ENCODE results near the gene UBA3.

Gene UBA3

GRCh38 chr3:69097407-69098086 is 17.4 kb upstream of the UBA3 start:
- H3K9ac ChIP-seq (ENCODE audit: low read depth, low read length, poor library complexity) = no peak overlapping the region
- H2BK15ac ChIP-seq (ENCODE audit: low read length) = no peak overlapping the region
- no peak overlapping the region for H2AK5ac ChIP-seq (ENCODE audit: low read depth, low read length)
- H2BK120ac ChIP-seq (ENCODE audit: low read depth, low read length) = no peak overlapping the region
- no peaks in the 10 kb centered on the region for H3K79me1 ChIP-seq (ENCODE audit: low read depth, low read length)
- no peak overlapping the region for H3K4me2 ChIP-seq (ENCODE audit: insufficient read depth, low read length, poor library complexity, severe bottlenecking)
- H4K8ac ChIP-seq (ENCODE audit: low read depth, low read length) = no peak overlapping the region
- H3K18ac ChIP-seq (ENCODE audit: low read length) = no peak overlapping the region
- peaks cover 0 to 5% of the 10 kb centered on the region in 2 donors for H3K4me1 ChIP-seq (ENCODE audit: control insufficient read depth in 2 of 2, insufficient read depth in 1 of 2, low read depth in 1 of 2, low read length in 2 of 2)
- WGBS, 2 donors (ENCODE audit: extremely low coverage in 2 of 2, insufficient read length in 2 of 2, insufficient replicate concordance in 1 of 2) = no CpG with 5 or more reads among the region's 9 CpGs
- H2AFZ ChIP-seq (ENCODE audit: low read length) = no peak overlapping the region
- DNase-seq (ENCODE audit: low spot score) = no peak
- H3K27ac ChIP-seq (replicated peaks; ENCODE audit: low read length) = no peak overlapping the region
- H3K9me3 ChIP-seq (replicated peaks in 1 of 2; ENCODE audit: control insufficient read depth in 2 of 2, insufficient read depth in 1 of 2, low read depth in 1 of 2, low read length in 2 of 2) = no peaks in the 10 kb centered on the region
- H3K4ac ChIP-seq (ENCODE audit: low read length) = no peak overlapping the region
- H4K91ac ChIP-seq (ENCODE audit: low read depth, low read length, poor library complexity) = no peak overlapping the region
- H3K23ac ChIP-seq (ENCODE audit: low read depth, low read length, poor library complexity) = no peak overlapping the region
- no peak overlapping the region for H3K14ac ChIP-seq (ENCODE audit: low read length)
- no peak overlapping the region for H3K4me3 ChIP-seq (ENCODE audit: low read length in 2 of 2)
- H3K27me3 ChIP-seq (ENCODE audit: control insufficient read depth in 3 of 3, insufficient read depth in 3 of 3, low read depth in 1 of 3, low read length in 3 of 3) = no peaks in the 10 kb centered on the region
- no peak overlapping the region for H2BK12ac ChIP-seq (ENCODE audit: low read length)
- peaks cover 4 to 20% of the 10 kb centered on the region in 2 donors for H3K36me3 ChIP-seq (replicated peaks in 1 of 2; ENCODE audit: control insufficient read depth in 2 of 2, insufficient read depth in 2 of 2, low read length in 2 of 2)
- no peak overlapping the region for H2BK5ac ChIP-seq (ENCODE audit: low read length)

- Histone ChIP-seq H2AK5ac (ENCODE audit: low read depth, low read length) (no peak overlapping the region), H2BK120ac (ENCODE audit: low read depth, low read length) (no peak overlapping the region), H3K9me3 (replicated peaks in 1 of 2; ENCODE audit: control insufficient read depth in 2 of 2, insufficient read depth in 1 of 2, low read depth in 1 of 2, low read length in 2 of 2) (no peaks in the 10 kb centered on the region), H3K9ac (ENCODE audit: low read depth, low read length, poor library complexity) (no peak overlapping the region), H3K79me1 (ENCODE audit: low read depth, low read length) (no peaks in the 10 kb centered on the region), H3K36me3 (replicated peaks in 1 of 2; ENCODE audit: control insufficient read depth in 2 of 2, insufficient read depth in 2 of 2, low read length in 2 of 2) (peaks cover 0 to 7% of the 10 kb centered on the region in 2 donors), H2BK15ac (ENCODE audit: low read length) (no peak overlapping the region), H4K8ac (ENCODE audit: low read depth, low read length) (no peak overlapping the region), H3K4me1 (ENCODE audit: control insufficient read depth in 2 of 2, insufficient read depth in 1 of 2, low read depth in 1 of 2, low read length in 2 of 2) (peaks cover 5 to 11% of the 10 kb centered on the region in 2 donors), H3K4me2 (ENCODE audit: insufficient read depth, low read length, poor library complexity, severe bottlenecking) (no peak overlapping the region), H2BK12ac (ENCODE audit: low read length) (no peak overlapping the region), H3K23ac (ENCODE audit: low read depth, low read length, poor library complexity) (no peak overlapping the region), H3K27me3 (ENCODE audit: control insufficient read depth in 3 of 3, insufficient read depth in 3 of 3, low read depth in 1 of 3, low read length in 3 of 3) (no peaks in the 10 kb centered on the region), H2AFZ (ENCODE audit: low read length) (no peak overlapping the region), H3K4ac (ENCODE audit: low read length) (no peak overlapping the region), H3K4me3 (ENCODE audit: low read length in 2 of 2) (no peak overlapping the region), H3K14ac (ENCODE audit: low read length) (no peak overlapping the region), H4K91ac (ENCODE audit: low read depth, low read length, poor library complexity) (no peak overlapping the region), H3K27ac (replicated peaks; ENCODE audit: low read length) (no peak overlapping the region), H2BK5ac (ENCODE audit: low read length) (no peak overlapping the region), H3K18ac (ENCODE audit: low read length) (no peak overlapping the region)
- DNase-seq (ENCODE audit: low spot score) = no peak
- no CpG with 5 or more reads among the region's 5 CpGs for WGBS, 2 donors (ENCODE audit: extremely low coverage in 2 of 2, insufficient read length in 2 of 2, insufficient replicate concordance in 1 of 2)
These were observed 16.1 kb upstream of the UBA3 start for GRCh38 chr3:69096299-69096698.

- H3K23ac ChIP-seq (ENCODE audit: low read depth, low read length, poor library complexity) = no peak overlapping the region
- no peak for DNase-seq (ENCODE audit: low spot score)
- no peak overlapping the region for H2BK12ac ChIP-seq (ENCODE audit: low read length)
- H3K4ac ChIP-seq (ENCODE audit: low read length) = no peak overlapping the region
- H3K4me2 ChIP-seq (ENCODE audit: insufficient read depth, low read length, poor library complexity, severe bottlenecking) = no peak overlapping the region
- H3K18ac ChIP-seq (ENCODE audit: low read length) = no peak overlapping the region
- no peak overlapping the region for H3K9ac ChIP-seq (ENCODE audit: low read depth, low read length, poor library complexity)
- H3K4me1 ChIP-seq (ENCODE audit: control insufficient read depth in 2 of 2, insufficient read depth in 1 of 2, low read depth in 1 of 2, low read length in 2 of 2) = peaks cover 5 to 11% of the 10 kb centered on the region in 2 donors
- WGBS, 2 donors (ENCODE audit: extremely low coverage in 2 of 2, insufficient read length in 2 of 2, insufficient replicate concordance in 1 of 2) = no CpG with 5 or more reads among the region's 5 CpGs
- H3K27me3 ChIP-seq (ENCODE audit: control insufficient read depth in 3 of 3, insufficient read depth in 3 of 3, low read depth in 1 of 3, low read length in 3 of 3) = no peaks in the 10 kb centered on the region
- H3K79me1 ChIP-seq (ENCODE audit: low read depth, low read length) = no peaks in the 10 kb centered on the region
- no peak overlapping the region for H2BK15ac ChIP-seq (ENCODE audit: low read length)
- H2AK5ac ChIP-seq (ENCODE audit: low read depth, low read length) = no peak overlapping the region
- H3K36me3 ChIP-seq (replicated peaks in 1 of 2; ENCODE audit: control insufficient read depth in 2 of 2, insufficient read depth in 2 of 2, low read length in 2 of 2) = peaks cover 0 to 6% of the 10 kb centered on the region in 2 donors
- no peak overlapping the region for H2AFZ ChIP-seq (ENCODE audit: low read length)
- H4K91ac ChIP-seq (ENCODE audit: low read depth, low read length, poor library complexity) = no peak overlapping the region
- no peaks in the 10 kb centered on the region for H3K9me3 ChIP-seq (replicated peaks in 1 of 2; ENCODE audit: control insufficient read depth in 2 of 2, insufficient read depth in 1 of 2, low read depth in 1 of 2, low read length in 2 of 2)
- H3K14ac ChIP-seq (ENCODE audit: low read length) = no peak overlapping the region
- H2BK5ac ChIP-seq (ENCODE audit: low read length) = no peak overlapping the region
- no peak overlapping the region for H3K27ac ChIP-seq (replicated peaks; ENCODE audit: low read length)
- no peak overlapping the region for H2BK120ac ChIP-seq (ENCODE audit: low read depth, low read length)
- no peak overlapping the region for H4K8ac ChIP-seq (ENCODE audit: low read depth, low read length)
- no peak overlapping the region for H3K4me3 ChIP-seq (ENCODE audit: low read length in 2 of 2)
These were observed 15.5 kb upstream of the UBA3 start for GRCh38 chr3:69095636-69096035.

- no peak overlapping the region for H2BK12ac ChIP-seq (ENCODE audit: low read length)
- H3K9me3 ChIP-seq (replicated peaks in 1 of 2; ENCODE audit: control insufficient read depth in 2 of 2, insufficient read depth in 1 of 2, low read depth in 1 of 2, low read length in 2 of 2) = no peaks in the 10 kb centered on the region
- no peaks in the 10 kb centered on the region for H3K27me3 ChIP-seq (ENCODE audit: control insufficient read depth in 3 of 3, insufficient read depth in 3 of 3, low read depth in 1 of 3, low read length in 3 of 3)
- H4K8ac ChIP-seq (ENCODE audit: low read depth, low read length) = no peak overlapping the region
- H3K4me3 ChIP-seq (ENCODE audit: low read length in 2 of 2) = no peak overlapping the region
- no peak overlapping the region for H2AFZ ChIP-seq (ENCODE audit: low read length)
- peaks cover 5 to 11% of the 10 kb centered on the region in 2 donors for H3K4me1 ChIP-seq (ENCODE audit: control insufficient read depth in 2 of 2, insufficient read depth in 1 of 2, low read depth in 1 of 2, low read length in 2 of 2)
- H3K27ac ChIP-seq (replicated peaks; ENCODE audit: low read length) = no peak overlapping the region
- no peak overlapping the region for H2BK120ac ChIP-seq (ENCODE audit: low read depth, low read length)
- peaks cover 0 to 6% of the 10 kb centered on the region in 2 donors for H3K36me3 ChIP-seq (replicated peaks in 1 of 2; ENCODE audit: control insufficient read depth in 2 of 2, insufficient read depth in 2 of 2, low read length in 2 of 2)
- no peak overlapping the region for H3K4ac ChIP-seq (ENCODE audit: low read length)
- no peak overlapping the region for H2AK5ac ChIP-seq (ENCODE audit: low read depth, low read length)
- H3K79me1 ChIP-seq (ENCODE audit: low read depth, low read length) = no peaks in the 10 kb centered on the region
- no CpG with 5 or more reads among the region's 8 CpGs for WGBS, 2 donors (ENCODE audit: extremely low coverage in 2 of 2, insufficient read length in 2 of 2, insufficient replicate concordance in 1 of 2)
- H3K23ac ChIP-seq (ENCODE audit: low read depth, low read length, poor library complexity) = no peak overlapping the region
- DNase-seq (ENCODE audit: low spot score) = no peak
- no peak overlapping the region for H3K18ac ChIP-seq (ENCODE audit: low read length)
- H3K9ac ChIP-seq (ENCODE audit: low read depth, low read length, poor library complexity) = no peak overlapping the region
- no peak overlapping the region for H4K91ac ChIP-seq (ENCODE audit: low read depth, low read length, poor library complexity)
- no peak overlapping the region for H3K14ac ChIP-seq (ENCODE audit: low read length)
- no peak overlapping the region for H2BK5ac ChIP-seq (ENCODE audit: low read length)
- H2BK15ac ChIP-seq (ENCODE audit: low read length) = no peak overlapping the region
- no peak overlapping the region for H3K4me2 ChIP-seq (ENCODE audit: insufficient read depth, low read length, poor library complexity, severe bottlenecking)
These were observed 14.5 kb upstream of the UBA3 start for GRCh38 chr3:69094467-69095205.

Measured in neuronal stem cell (in vitro differentiated cells).